Astrocyte of the spinal cord (primary cell): ENCODE results near the gene SMARCD1.

Experiments used
- DNase-seq: peaks from one replicate; pipeline ENCODE4 v3.0.0; 2011; ENCODE audit warnings: low read depth, low spot score
- H3K4me3 ChIP-seq: 2 replicates; pipeline ENCODE4 v1.5.1; 2011; ENCODE audit warnings: low read depth, mild to moderate bottlenecking, low read length, moderate library complexity
- CTCF ChIP-seq: IDR thresholded peaks from 2 replicates; pipeline ENCODE4 v1.5.1; 2012; ENCODE audit warnings: low read depth, mild to moderate bottlenecking, low read length, inconsistent platforms
- in situ Hi-C: cut with HindIII; loops from 2 replicates; pipeline ENCODE4 v1.10.0; 2017; ENCODE audit warnings: low sequenced_read_pairs

The SMARCD1 gene

DNA sequence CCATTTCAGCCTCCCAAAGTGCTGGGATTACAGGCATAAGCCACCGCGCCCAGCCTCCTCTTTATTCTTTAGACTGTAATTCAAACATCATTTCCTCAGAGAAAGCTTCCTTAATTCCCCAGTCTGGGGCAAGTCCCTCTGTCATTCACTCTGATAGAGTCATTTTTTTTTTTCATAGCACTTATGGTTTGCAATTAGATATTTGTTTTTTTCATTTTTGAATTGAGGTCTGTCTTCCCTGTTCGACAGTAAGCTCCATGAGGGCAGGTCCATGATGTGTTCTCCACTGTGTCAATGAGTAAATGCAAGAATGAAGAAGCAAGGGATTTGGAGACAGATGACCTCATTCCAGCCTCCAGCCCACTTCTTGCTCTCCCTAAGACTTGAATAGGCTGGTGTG, 15.6 kb upstream of the SMARCD1 start:
- in situ Hi-C loops, result no loop called here
- H3K4me3 ChIP-seq, result no peak overlapping the region
- DNase-seq, result no peak
- TF ChIP-seq CTCF, result no peak

GRCh38 chr12:50070314-50071060, 14.7 kb upstream of the SMARCD1 start:
- no peak overlapping the region for H3K4me3 ChIP-seq
- in situ Hi-C loops, result no loop called here
- peak; percentile 98 for TF ChIP-seq CTCF
- peak; percentile 83 for DNase-seq

DNA sequence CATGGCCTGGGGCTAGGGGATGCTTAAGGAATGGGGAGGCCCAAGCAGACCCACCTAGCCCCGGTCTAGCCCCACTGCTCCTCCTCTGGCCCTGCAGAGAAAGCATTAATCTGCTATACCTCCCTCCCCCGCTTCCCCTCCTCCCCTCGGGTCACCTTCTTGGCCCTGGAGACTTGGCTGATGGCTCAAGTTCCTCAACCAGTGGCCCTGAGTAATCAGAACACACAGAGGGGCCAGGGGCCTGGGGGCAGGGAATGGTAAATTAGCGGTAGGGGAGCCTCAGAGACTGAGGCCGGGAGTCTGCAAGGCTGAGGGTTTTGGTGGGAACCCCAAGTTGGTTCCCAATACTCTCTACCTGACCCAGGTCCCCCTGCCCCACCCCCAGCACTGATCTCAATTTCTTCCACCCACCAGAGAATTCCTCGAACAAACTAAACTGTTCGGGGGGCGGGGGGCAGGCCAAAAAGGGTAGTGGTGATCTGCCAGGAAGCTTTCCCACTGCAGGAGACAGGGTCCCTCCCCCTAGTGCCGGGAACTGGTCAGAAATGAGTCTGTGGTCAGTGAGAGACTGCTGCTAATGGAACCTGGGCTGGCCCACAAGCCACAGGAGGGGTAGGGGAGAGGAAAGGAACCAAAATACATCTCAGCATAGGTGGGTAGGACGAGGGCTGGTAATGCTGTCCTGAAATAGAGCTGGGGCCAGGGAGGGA, 12.8 kb upstream of the SMARCD1 start:
- no peak overlapping the region for H3K4me3 ChIP-seq
- no peak for DNase-seq
- no peak for TF ChIP-seq CTCF
- in situ Hi-C loops, result no loop called here

GRCh38 chr12:50073206-50073605, 11.9 kb upstream of the SMARCD1 start:
- in situ Hi-C loops, result no loop called here
- no peak for TF ChIP-seq CTCF
- no peak overlapping the region for H3K4me3 ChIP-seq
- DNase-seq, result no peak

GRCh38 chr12:50073712-50074111, 11.4 kb upstream of the SMARCD1 start:
- in situ Hi-C loops, result no loop called here
- H3K4me3 ChIP-seq, result no peak overlapping the region
- no peak for TF ChIP-seq CTCF
- DNase-seq, result no peak

DNA sequence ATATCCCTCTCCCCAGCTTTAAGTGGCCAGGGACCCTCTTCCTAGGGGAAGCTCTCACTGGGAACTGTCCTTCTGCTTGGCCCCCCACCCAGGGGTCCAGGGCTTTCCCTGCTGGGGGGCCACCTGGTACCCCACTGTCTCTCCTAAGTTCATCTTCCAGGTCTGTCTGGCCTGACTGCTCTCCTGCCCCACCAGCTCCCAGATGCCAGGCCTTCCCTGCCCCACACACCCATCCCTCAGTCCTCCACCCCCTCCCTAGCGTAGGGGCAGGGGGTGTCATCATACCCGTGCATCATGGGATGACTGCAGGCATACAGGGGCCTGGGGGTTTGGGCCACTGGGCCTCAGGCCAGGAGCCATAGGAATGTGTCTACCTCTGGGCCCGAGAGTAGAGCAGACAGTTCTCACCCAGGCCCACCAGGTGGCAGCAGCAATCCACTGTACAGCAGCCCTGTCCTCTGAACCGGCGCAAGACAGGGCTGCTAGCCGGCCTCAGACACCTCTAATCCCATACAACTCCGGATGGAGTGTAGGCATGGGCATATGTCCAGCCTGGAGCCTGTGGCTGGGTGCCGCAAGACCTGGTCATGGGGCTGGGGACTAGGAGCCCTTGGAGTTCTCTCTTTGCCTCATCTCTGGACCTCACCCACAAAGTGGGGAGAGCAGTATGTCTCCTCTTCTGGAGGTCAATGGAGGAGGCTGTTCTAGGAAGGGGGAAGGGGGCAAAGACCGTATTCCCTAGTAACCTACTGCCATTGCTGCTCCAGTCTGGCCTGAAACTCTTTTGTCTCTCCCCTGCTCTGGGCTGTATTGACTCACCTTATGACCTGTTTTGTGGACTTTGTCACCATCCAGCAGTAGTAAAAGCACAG, 10.0 kb upstream of the SMARCD1 start:
- peak; percentile 79 for DNase-seq
- no peak overlapping the region for H3K4me3 ChIP-seq
- TF ChIP-seq CTCF, result peak; percentile 92
- in situ Hi-C loops, result no loop called here
